DOHH2 (cell line): ENCODE data around the gene LPCAT2.

Experiments
- H3F3A ChIP-seq: fragments of 200-600 bp; sonication (generic), shearing (Covaris generic); 2 replicates; pipeline ENCODE4 v1.6.0; 2016; ENCODE audit warnings: antibody characterized with exemption, mild to moderate bottlenecking; ENCODE audit not compliant: control insufficient read depth, insufficient read depth
- H3K27ac ChIP-seq: fragments of 200-600 bp; sonication (generic); 2 replicates; pipeline ENCODE4 v1.5.1; 2014; ENCODE audit warnings: low read depth, mild to moderate bottlenecking, low read length, moderate library complexity
- H3K27me3 ChIP-seq: fragments of 200-600 bp; sonication (generic); 2 replicates; pipeline ENCODE4 v1.6.1; 2014; ENCODE audit warnings: mild to moderate bottlenecking, low read length, mixed read lengths; ENCODE audit not compliant: control insufficient read depth
- H3K36me3 ChIP-seq: fragments of 200-600 bp; sonication (generic); 2 replicates; pipeline ENCODE4 v1.6.1; 2014; ENCODE audit warnings: mild to moderate bottlenecking, low read length, moderate library complexity, mixed read lengths; ENCODE audit not compliant: control insufficient read depth
- H3K4me1 ChIP-seq: fragments of 200-600 bp; sonication (generic); 2 replicates; pipeline ENCODE4 v1.6.1; 2014; ENCODE audit warnings: mild to moderate bottlenecking, low read length, mixed read lengths; ENCODE audit not compliant: control insufficient read depth
- H3K4me2 ChIP-seq: fragments of 200-600 bp; sonication (generic); 2 replicates; pipeline ENCODE4 v1.6.0; 2014; ENCODE audit warnings: mild to moderate bottlenecking, low read length, moderate library complexity
- H3K4me3 ChIP-seq: fragments of 200-600 bp; sonication (generic); 2 replicates; pipeline ENCODE4 v1.5.1; 2014; ENCODE audit warnings: mild to moderate bottlenecking, low read length, mixed read lengths
- H3K79me2 ChIP-seq: fragments of 200-600 bp; sonication (generic); 2 replicates; pipeline ENCODE4 v1.6.1; 2014; ENCODE audit warnings: mild to moderate bottlenecking, low read length, mixed read lengths; ENCODE audit not compliant: control insufficient read depth
- H3K9me2 ChIP-seq: fragments of 200-600 bp; sonication (generic); replicated peaks from 2 replicates; pipeline ENCODE4 v1.6.1; 2014; ENCODE audit warnings: mild to moderate bottlenecking, low read length, mixed read lengths; ENCODE audit not compliant: control insufficient read depth
- H3K9me3 ChIP-seq: fragments of 200-600 bp; sonication (generic); 2 replicates; pipeline ENCODE4 v1.6.1; 2014; ENCODE audit warnings: antibody characterized with exemption, low read length, mixed read lengths; ENCODE audit not compliant: control insufficient read depth, insufficient read depth
- H4K20me1 ChIP-seq: fragments of 200-600 bp; sonication (generic); 2 replicates; pipeline ENCODE4 v1.6.0; 2014; ENCODE audit warnings: low read depth, mild to moderate bottlenecking, antibody characterized with exemption, low read length, moderate library complexity; ENCODE audit not compliant: control insufficient read depth, insufficient read depth
- CTCF ChIP-seq: fragments of 200-600 bp; sonication (generic); IDR thresholded peaks from one replicate; pipeline ENCODE4 v1.5.1; 2014; ENCODE audit warnings: antibody characterized with exemption, mild to moderate bottlenecking, low read depth, low read length; ENCODE audit not compliant: poor library complexity, severe bottlenecking
- EZH2phosphoT487 ChIP-seq: fragments of 200-600 bp; sonication (generic); IDR thresholded peaks from 2 replicates; pipeline ENCODE4 v1.6.1; 2017; ENCODE audit warnings: borderline replicate concordance, mild to moderate bottlenecking, antibody characterized with exemption, low read length, moderate library complexity, mixed read lengths

The LPCAT2 gene

GRCh38 chr16:55481023-55481422, 27.8 kb upstream of the LPCAT2 start:
- Histone ChIP-seq H3K4me1 (no peaks in the 10 kb centered on the region), H3K27me3 (no peaks in the 10 kb centered on the region), H3K4me3 (no peak overlapping the region), H3K9me3 (no peaks in the 10 kb centered on the region), H3K4me2 (no peak overlapping the region), H3K79me2 (no peaks in the 10 kb centered on the region), H3K27ac (no peak overlapping the region), H4K20me1 (no peaks in the 10 kb centered on the region), H3F3A (no peaks in the 10 kb centered on the region), H3K9me2 (no peaks in the 10 kb centered on the region), H3K36me3 (no peaks in the 10 kb centered on the region)
- TF ChIP-seq CTCF (no peak), EZH2phosphoT487 (no peak)

GRCh38 chr16:55482056-55482455, 26.8 kb upstream of the LPCAT2 start:
- TF ChIP-seq CTCF, result no peak
- no peak for TF ChIP-seq EZH2phosphoT487
- no peaks in the 10 kb centered on the region for H3K79me2 ChIP-seq
- no peaks in the 10 kb centered on the region for H3K36me3 ChIP-seq
- no peak overlapping the region for H3K4me3 ChIP-seq
- H3K27me3 ChIP-seq, result no peaks in the 10 kb centered on the region
- no peaks in the 10 kb centered on the region for H3K9me3 ChIP-seq
- no peaks in the 10 kb centered on the region for H4K20me1 ChIP-seq
- H3K9me2 ChIP-seq, result no peaks in the 10 kb centered on the region
- H3F3A ChIP-seq, result no peaks in the 10 kb centered on the region
- no peaks in the 10 kb centered on the region for H3K4me1 ChIP-seq
- no peak overlapping the region for H3K4me2 ChIP-seq
- H3K27ac ChIP-seq, result no peak overlapping the region

DNA sequence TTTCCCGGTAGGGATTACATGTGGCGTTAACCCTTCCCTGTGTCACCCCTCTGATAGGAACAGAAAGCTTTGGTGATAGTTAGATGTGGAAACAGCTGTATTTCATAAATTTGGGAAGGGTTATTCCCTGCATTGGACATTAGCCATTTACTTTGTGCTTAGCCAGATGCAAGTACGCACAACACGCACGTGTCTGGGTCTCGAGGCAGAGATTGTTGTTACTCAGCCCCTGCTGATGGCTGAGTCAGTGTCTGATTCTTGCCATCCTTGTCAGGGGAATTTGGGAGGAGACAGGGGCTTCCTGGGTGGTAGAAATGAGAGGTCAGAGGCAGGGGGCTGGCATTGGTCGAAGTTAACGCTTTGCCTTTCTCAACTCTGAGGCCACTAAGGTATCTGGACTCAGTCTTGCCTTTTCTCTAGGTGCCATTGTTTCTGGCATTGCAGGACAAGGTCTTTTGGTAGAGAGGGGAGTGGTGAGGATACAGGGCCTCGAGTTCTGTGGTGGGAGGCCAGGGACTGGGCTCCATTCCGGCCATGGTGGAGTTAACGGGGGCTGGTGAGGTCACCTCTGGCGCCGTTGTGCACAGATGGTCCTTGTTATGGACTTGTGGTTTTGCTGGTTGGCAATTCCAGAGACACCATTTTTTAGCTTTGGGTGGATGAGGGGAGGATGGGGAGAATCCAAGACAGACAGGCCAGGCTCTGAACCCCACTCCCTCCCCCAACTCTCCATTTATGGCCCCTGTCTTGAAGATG, 21.6 kb upstream of the LPCAT2 start:
- Histone ChIP-seq H3K79me2 (no peaks in the 10 kb centered on the region), H3K4me3 (no peak overlapping the region)

More for the DNA sequence above, 21.6 kb upstream of the LPCAT2 start:
- no peak overlapping the region for H3K27ac ChIP-seq
- H4K20me1 ChIP-seq, result no peaks in the 10 kb centered on the region
- no peaks in the 10 kb centered on the region for H3K27me3 ChIP-seq
- no peaks in the 10 kb centered on the region for H3F3A ChIP-seq
- H3K36me3 ChIP-seq, result no peaks in the 10 kb centered on the region
- no peaks in the 10 kb centered on the region for H3K9me2 ChIP-seq
- TF ChIP-seq EZH2phosphoT487 (no peak), CTCF (no peak)
- H3K4me1 ChIP-seq, result no peaks in the 10 kb centered on the region
- no peak overlapping the region for H3K4me2 ChIP-seq
- no peaks in the 10 kb centered on the region for H3K9me3 ChIP-seq
